Hepatocyte (in vitro differentiated cells): ENCODE measurements around the gene IL17REL. TPM values are rescaled to one million over a fixed set of nuclear protein-coding genes. Genes with fewer than 3 reads are reported as not detected.

Experiments used
- DNase-seq: peaks from one replicate; pipeline ENCODE4 v3.0.0-alpha.2; 2016; ENCODE audit warnings: low spot score
- H2AFZ ChIP-seq: fragments of 200-600 bp; sonication (generic); 2 replicates; pipeline ENCODE4 v1.6.0; 2016; ENCODE audit warnings: antibody characterized with exemption, mild to moderate bottlenecking
- H3K27ac ChIP-seq: fragments of 200-600 bp; sonication (generic); 2 replicates; pipeline ENCODE4 v1.5.1; 2016; ENCODE audit warnings: mild to moderate bottlenecking
- H3K27me3 ChIP-seq: fragments of 200-600 bp; sonication (generic); 2 replicates; pipeline ENCODE4 v1.6.1; 2016
- H3K36me3 ChIP-seq: fragments of 200-600 bp; sonication (generic); replicated peaks from 2 replicates; pipeline ENCODE4 v1.5.1; 2016; ENCODE audit warnings: low read depth; ENCODE audit not compliant: insufficient read depth
- H3K4me1 ChIP-seq: fragments of 200-600 bp; sonication (generic); 2 replicates; pipeline ENCODE4 v1.5.1; 2016; ENCODE audit warnings: mild to moderate bottlenecking, moderate library complexity; ENCODE audit not compliant: insufficient read depth
- H3K4me2 ChIP-seq: fragments of 200-600 bp; sonication (generic); 2 replicates; pipeline ENCODE4 v1.6.0; 2016
- H3K4me3 ChIP-seq: fragments of 200-600 bp; sonication (generic); 2 replicates; pipeline ENCODE4 v1.5.1; 2016; ENCODE audit warnings: mild to moderate bottlenecking
- H3K79me2 ChIP-seq: fragments of 200-600 bp; sonication (generic); 2 replicates; pipeline ENCODE4 v1.6.0; 2017; ENCODE audit warnings: mild to moderate bottlenecking
- H3K9me2 ChIP-seq: fragments of 200-600 bp; sonication (generic); replicated peaks from 2 replicates; pipeline ENCODE4 v1.6.0; 2017; ENCODE audit warnings: mild to moderate bottlenecking; ENCODE audit not compliant: insufficient read depth
- H3K9me3 ChIP-seq: fragments of 200-600 bp; sonication (generic); 2 replicates; pipeline ENCODE4 v1.5.1; 2016; ENCODE audit warnings: low read depth, mild to moderate bottlenecking
- H4K20me1 ChIP-seq: fragments of 200-600 bp; sonication (generic); 2 replicates; pipeline ENCODE4 v1.6.0; 2016; ENCODE audit warnings: mild to moderate bottlenecking; ENCODE audit not compliant: insufficient read depth, poor library complexity, severe bottlenecking
- EZH2 ChIP-seq: fragments of 200-600 bp; sonication (generic); IDR thresholded peaks from 2 replicates; pipeline ENCODE4 v1.6.1; 2016; ENCODE audit warnings: antibody characterized with exemption, mild to moderate bottlenecking, borderline replicate concordance
- EZH2phosphoT487 ChIP-seq: fragments of 200-600 bp; sonication (generic); IDR thresholded peaks from one replicate; pipeline ENCODE4 v1.6.1; 2018; ENCODE audit warnings: antibody characterized with exemption, mild to moderate bottlenecking, low read depth, moderate library complexity; ENCODE audit not compliant: unreplicated experiment, severe bottlenecking
- WGBS: methylation state at CpG from one replicate; pipeline ENCODE4 v1.1.6; 2016; ENCODE audit warnings: low lambda C conversion rate; ENCODE audit errors: missing lambda C conversion rate; 5-methylcytosine and 5-hydroxymethylcytosine counted together
- polyA plus RNA-seq: library from polyadenylated mRNA; unstranded; fragments of >200 nt; fragmentation: Nextera tagmentation; extraction: Ambion mirVana; gene quantifications from 2 replicates; pipeline ENCODE4 v1.2.1, GENCODE V29; 2016
- total RNA-seq: library from RNA; depleted of rRNA; stranded (reverse); fragments of >200 nt; gene quantifications from 2 replicates; pipeline ENCODE4 v1.2.3, GENCODE V29; 2014
- TF ChIP-seq, protein P1 (sequence below): fragments of 200-600 bp; sonication (generic); IDR thresholded peaks from 2 replicates; pipeline ENCODE4 v1.5.1; 2016; ENCODE audit warnings: antibody characterized with exemption, mild to moderate bottlenecking; ENCODE audit not compliant: poor library complexity

IL17REL gene
- total and polyA plus RNA-seq, 2 experiments from 2014 or later = not detected

DNA sequence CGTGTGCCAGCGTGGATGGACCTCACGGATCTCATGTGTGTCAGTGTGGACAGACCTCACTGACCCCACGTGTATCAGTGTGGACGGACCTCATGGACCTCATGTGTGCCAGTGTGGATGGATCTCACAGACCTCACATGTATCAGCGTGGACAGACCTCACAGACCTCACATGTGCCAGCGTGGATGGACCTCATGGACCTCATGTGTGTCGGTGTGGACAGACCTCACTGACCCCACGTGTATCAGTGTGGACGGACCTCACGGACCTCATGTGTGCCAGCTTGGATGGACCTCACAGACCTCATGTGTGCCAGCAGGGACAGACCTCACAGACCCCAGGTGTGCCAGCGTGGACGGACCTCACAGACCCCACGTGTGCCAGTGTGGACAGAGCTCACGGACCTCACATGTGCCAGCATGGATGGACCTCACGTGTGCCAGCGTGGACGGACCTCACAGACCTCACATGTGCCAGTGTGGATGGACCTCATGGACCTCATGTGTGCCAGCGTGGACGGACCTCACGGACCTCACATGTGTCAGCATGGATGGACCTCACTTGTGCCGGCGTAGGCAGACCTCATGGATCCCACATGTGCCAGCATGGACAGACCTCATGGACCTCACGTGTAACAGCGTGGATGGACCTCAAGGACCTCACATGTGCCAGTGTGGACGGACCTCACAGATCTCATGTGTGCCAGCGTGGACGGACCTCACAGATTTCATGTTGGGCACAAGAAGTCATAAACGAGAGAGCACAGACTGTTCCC is 27.3 kb upstream of the IL17REL start:
- Histone ChIP-seq H4K20me1 (no peaks in the 10 kb centered on the region), H3K27ac (no peak overlapping the region), H3K36me3 (no peaks in the 10 kb centered on the region), H3K27me3 (no peaks in the 10 kb centered on the region), H3K9me2 (no peaks in the 10 kb centered on the region), H3K4me3 (no peak overlapping the region), H2AFZ (no peak overlapping the region), H3K4me1 (no peaks in the 10 kb centered on the region), H3K9me3 (peaks cover 7% of the 10 kb centered on the region), H3K79me2 (no peaks in the 10 kb centered on the region), H3K4me2 (no peak overlapping the region)
- TF ChIP-seq, protein P1, sequence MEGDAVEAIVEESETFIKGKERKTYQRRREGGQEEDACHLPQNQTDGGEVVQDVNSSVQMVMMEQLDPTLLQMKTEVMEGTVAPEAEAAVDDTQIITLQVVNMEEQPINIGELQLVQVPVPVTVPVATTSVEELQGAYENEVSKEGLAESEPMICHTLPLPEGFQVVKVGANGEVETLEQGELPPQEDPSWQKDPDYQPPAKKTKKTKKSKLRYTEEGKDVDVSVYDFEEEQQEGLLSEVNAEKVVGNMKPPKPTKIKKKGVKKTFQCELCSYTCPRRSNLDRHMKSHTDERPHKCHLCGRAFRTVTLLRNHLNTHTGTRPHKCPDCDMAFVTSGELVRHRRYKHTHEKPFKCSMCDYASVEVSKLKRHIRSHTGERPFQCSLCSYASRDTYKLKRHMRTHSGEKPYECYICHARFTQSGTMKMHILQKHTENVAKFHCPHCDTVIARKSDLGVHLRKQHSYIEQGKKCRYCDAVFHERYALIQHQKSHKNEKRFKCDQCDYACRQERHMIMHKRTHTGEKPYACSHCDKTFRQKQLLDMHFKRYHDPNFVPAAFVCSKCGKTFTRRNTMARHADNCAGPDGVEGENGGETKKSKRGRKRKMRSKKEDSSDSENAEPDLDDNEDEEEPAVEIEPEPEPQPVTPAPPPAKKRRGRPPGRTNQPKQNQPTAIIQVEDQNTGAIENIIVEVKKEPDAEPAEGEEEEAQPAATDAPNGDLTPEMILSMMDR = no peak
- TF ChIP-seq EZH2phosphoT487 (no peak), EZH2 (no peak)
- DNase-seq = no peak
- WGBS = 90% methylated on average over 29 of the region's 29 CpGs

DNA sequence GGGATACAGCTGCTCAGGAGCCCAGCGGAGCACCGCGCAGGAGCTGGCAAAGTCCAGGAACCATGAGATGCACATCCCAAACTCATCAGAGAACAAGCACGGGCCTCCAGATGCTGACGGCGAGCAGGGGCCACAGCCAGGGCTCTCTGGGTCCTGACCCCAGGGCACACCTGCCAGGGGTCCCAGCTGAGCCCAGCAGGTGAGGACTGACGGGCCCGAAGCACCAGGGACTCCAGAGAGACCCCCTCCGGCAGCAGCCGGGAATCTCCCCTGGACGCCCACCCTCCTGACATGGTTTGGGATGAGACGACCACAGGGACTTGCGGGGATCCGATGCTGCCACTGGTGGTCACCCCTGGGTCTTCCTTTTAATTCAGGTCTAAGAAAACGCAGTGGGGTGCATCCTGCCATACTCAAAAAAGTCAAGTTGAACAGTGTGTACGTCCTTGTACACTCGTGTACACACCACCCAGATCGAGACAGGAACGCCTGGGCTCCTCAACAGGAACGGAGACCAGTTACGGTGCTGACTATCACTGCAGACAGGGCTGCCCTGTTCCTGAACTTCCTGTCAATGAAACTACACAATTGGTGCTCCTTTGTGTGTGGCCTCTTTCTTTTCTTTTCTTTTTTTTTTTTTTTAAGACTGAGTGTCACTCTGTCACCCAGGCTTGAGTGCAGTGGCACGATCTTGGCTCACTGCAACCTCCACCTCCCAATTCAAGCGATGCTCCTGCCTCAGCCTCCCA is 23.6 kb upstream of the IL17REL start:
- Histone ChIP-seq H2AFZ (no peak overlapping the region), H3K9me2 (no peaks in the 10 kb centered on the region), H3K4me2 (no peak overlapping the region), H3K9me3 (peaks cover 7% of the 10 kb centered on the region), H3K79me2 (no peaks in the 10 kb centered on the region), H4K20me1 (no peaks in the 10 kb centered on the region), H3K4me3 (no peak overlapping the region), H3K27me3 (no peaks in the 10 kb centered on the region), H3K4me1 (no peaks in the 10 kb centered on the region), H3K36me3 (no peaks in the 10 kb centered on the region), H3K27ac (no peak overlapping the region)
- WGBS = 90% methylated on average over 23 of the region's 23 CpGs
- DNase-seq = no peak
- TF ChIP-seq, protein P1 = no peak
- TF ChIP-seq EZH2 (no peak), EZH2phosphoT487 (no peak)

DNA sequence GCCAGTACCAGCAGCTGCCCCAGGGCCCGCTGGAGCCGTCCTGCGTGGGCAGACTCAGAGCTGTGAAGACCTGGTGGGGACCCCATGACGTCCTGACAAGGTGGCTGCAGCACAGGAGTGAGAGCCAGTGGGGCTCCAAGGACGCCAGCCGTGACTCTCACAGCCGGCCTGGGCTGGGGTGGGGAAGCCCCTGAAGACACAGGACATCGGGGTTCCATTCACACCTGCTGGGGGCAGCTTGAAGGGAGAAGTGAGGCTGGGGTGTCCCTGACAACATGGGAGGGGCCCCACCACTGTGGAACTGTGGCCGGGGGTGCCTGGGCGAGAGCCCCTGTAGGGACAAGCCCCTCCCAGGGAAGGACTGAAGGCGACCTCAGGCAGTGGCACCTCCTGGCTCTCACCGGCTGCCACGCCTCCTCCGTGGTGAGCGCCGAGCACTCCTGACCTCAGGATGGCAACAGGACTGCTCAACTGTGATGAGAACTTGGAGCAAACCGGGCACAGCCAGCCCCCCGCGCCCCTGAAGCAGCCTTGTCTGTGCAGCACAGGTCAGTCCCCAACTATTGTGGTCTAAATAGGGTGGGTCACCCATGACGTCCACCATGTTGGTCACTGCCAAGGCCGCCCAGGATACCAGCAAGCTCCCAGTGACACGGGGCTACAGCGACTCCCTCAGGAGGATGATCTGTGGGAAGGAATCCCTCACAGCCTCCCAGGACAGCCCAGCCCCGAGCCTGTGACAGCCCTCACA is 22.7 kb upstream of the IL17REL start:
- Histone ChIP-seq H2AFZ (no peak overlapping the region), H4K20me1 (no peaks in the 10 kb centered on the region), H3K9me2 (no peaks in the 10 kb centered on the region), H3K27me3 (no peaks in the 10 kb centered on the region), H3K4me1 (no peaks in the 10 kb centered on the region), H3K4me3 (no peak overlapping the region), H3K9me3 (peaks cover 7% of the 10 kb centered on the region), H3K36me3 (no peaks in the 10 kb centered on the region), H3K79me2 (no peaks in the 10 kb centered on the region), H3K27ac (no peak overlapping the region), H3K4me2 (no peak overlapping the region)
- DNase-seq = no peak
- WGBS = 89% methylated on average over 24 of the region's 24 CpGs
- no peak for TF ChIP-seq EZH2phosphoT487
- TF ChIP-seq, protein P1 = no peak
- no peak for TF ChIP-seq EZH2
